ENCODE measurements around the gene CREBZF. TPM values are rescaled to one million over a fixed set of nuclear protein-coding genes. Genes with fewer than 3 reads are reported as not detected.

Gene CREBZF
- total RNA-seq (2022) (99.4 and 101 TPM in 2 replicates), Bru-seq, nascent RNA (percentile 95 among the genes with signal in this experiment), BruChase-seq, experiment 1, labeled RNA remaining after a 2-hour chase (percentile 99 among the genes with signal in this experiment), BruChase-seq, experiment 2, labeled RNA remaining after a 6-hour chase (percentile 94 among the genes with signal in this experiment)
- long read RNA-seq, full-length matches to known transcripts, result 166 of 273 reads
- long read RNA-seq, partial matches to known transcripts, result 77 of 273 reads
- long read RNA-seq, other reads (novel, unspliced or antisense), result 30 of 273 reads

GRCh38 chr11:85664615-85665481, at the start of gene CREBZF:
Gene CREBZF (minus strand): TSS chr11:85665129. CDS start chr11:85664875, 254 bp downstream.
- CTCF ChIA-PET, result interaction anchor here (0.7 to 2.7 kb wide), 4 partner anchors 17 to 145 kb away, joined by 3 to 13 read pairs (median 4); partner anchors contain the start of genes DLG2, TMEM126A and TMEM126B
- intact Hi-C loops (cut with micrococcal nuclease; ENCODE audit: unreplicated experiment), result loop anchor here (1.0 to 10.0 kb wide), 6 partner anchors 17 to 640 kb away; partner anchors contain the start of genes EED, HIKESHI and TMEM126B
- Histone ChIP-seq H3K36me3 (ENCODE audit: control insufficient read depth, insufficient read depth, low read length) (peaks cover 3% of the 10 kb centered on the region), H3K4me1 (0 out of 2 replicates have a peak, but pooled peaks cover 9% of the 10 kb centered on the region), H3K4me3 (ENCODE audit: low read depth, low read length) (peak within 1 kb of the TSS; percentile 91), H3K9me3 (no peaks in the 10 kb centered on the region), H3K27me3 (replicated peaks; ENCODE audit: control insufficient read depth, insufficient read depth, low read length) (no peaks in the 10 kb centered on the region)
- no peak for TF ChIP-seq CTCF (IDR thresholded peaks at IDR 0.05; ENCODE audit: insufficient read depth in 1 of 2, low read depth in 1 of 2, low read length in 1 of 2, severe bottlenecking in 1 of 2, unreplicated experiment in 1 of 2)
- BruUV-seq (replicated peaks), result no TSS peak
- peaks cover 25% of the 10 kb centered on the region for H3K4me1 Mint-ChIP-seq (ENCODE audit: low read depth, unreplicated experiment)
- POLR2A ChIA-PET, result interaction anchor here (0.5 to 2.1 kb wide), 12 partner anchors 10 to 496 kb away, joined by 3 to 22 read pairs (median 4); partner anchors contain the start of genes SYTL2, TMEM126A and TMEM126B
- H3K9me3 Mint-ChIP-seq (ENCODE audit: unreplicated experiment), result no peaks in the 10 kb centered on the region
- peak within 1 kb of the TSS; percentile 87 for H3K27ac Mint-ChIP-seq (ENCODE audit: unreplicated experiment)
- H3K4me3 Mint-ChIP-seq (ENCODE audit: unreplicated experiment), result peak within 1 kb of the TSS; percentile 91
- H3K27me3 Mint-ChIP-seq (ENCODE audit: insufficient read depth, unreplicated experiment), result no peaks in the 10 kb centered on the region
- peaks cover 52% of the 10 kb centered on the region for H3K36me3 Mint-ChIP-seq (ENCODE audit: insufficient read depth, unreplicated experiment)
- peak; percentile 99 to 100 for DNase-seq

GRCh38 chr11:85712953-85713352, 48.0 kb upstream of the CREBZF start:
- Mint-ChIP-seq H3K9me3 (ENCODE audit: unreplicated experiment) (no peaks in the 10 kb centered on the region), H3K4me3 (ENCODE audit: unreplicated experiment) (no peak overlapping the region), H3K27me3 (ENCODE audit: insufficient read depth, unreplicated experiment) (no peaks in the 10 kb centered on the region), H3K36me3 (ENCODE audit: insufficient read depth, unreplicated experiment) (peaks cover 9% of the 10 kb centered on the region), H3K4me1 (ENCODE audit: low read depth, unreplicated experiment) (no peaks in the 10 kb centered on the region), H3K27ac (ENCODE audit: unreplicated experiment) (no peak overlapping the region)
- Histone ChIP-seq H3K9me3 (no peaks in the 10 kb centered on the region), H3K27me3 (replicated peaks; ENCODE audit: control insufficient read depth, insufficient read depth, low read length) (no peaks in the 10 kb centered on the region), H3K4me3 (ENCODE audit: low read depth, low read length) (no peak overlapping the region), H3K4me1 (no peaks in the 10 kb centered on the region), H3K36me3 (ENCODE audit: control insufficient read depth, insufficient read depth, low read length) (no peaks in the 10 kb centered on the region)
- ChIA-PET POLR2A (no interaction called here), CTCF (no interaction called here)
- no peak for TF ChIP-seq CTCF (IDR thresholded peaks at IDR 0.05; ENCODE audit: insufficient read depth in 1 of 2, low read depth in 1 of 2, low read length in 1 of 2, severe bottlenecking in 1 of 2, unreplicated experiment in 1 of 2)
- intact Hi-C loops (cut with micrococcal nuclease; ENCODE audit: unreplicated experiment), result no loop called here
- no peak for DNase-seq
- no TSS peak for BruUV-seq (replicated peaks)

- POLR2A ChIA-PET, result no interaction called here
- BruUV-seq (replicated peaks), result no TSS peak
Measured at GRCh38 chr11:85710917-85711316, 46.0 kb upstream of the CREBZF start.

More at GRCh38 chr11:85710917-85711316, 46.0 kb upstream of the CREBZF start:
- Histone ChIP-seq H3K9me3 (no peaks in the 10 kb centered on the region), H3K4me3 (ENCODE audit: low read depth, low read length) (no peak overlapping the region), H3K4me1 (no peaks in the 10 kb centered on the region), H3K27me3 (replicated peaks; ENCODE audit: control insufficient read depth, insufficient read depth, low read length) (no peaks in the 10 kb centered on the region), H3K36me3 (ENCODE audit: control insufficient read depth, insufficient read depth, low read length) (no peaks in the 10 kb centered on the region)
- Mint-ChIP-seq H3K4me3 (ENCODE audit: unreplicated experiment) (no peak overlapping the region), H3K9me3 (ENCODE audit: unreplicated experiment) (no peaks in the 10 kb centered on the region), H3K36me3 (ENCODE audit: insufficient read depth, unreplicated experiment) (peaks cover 25% of the 10 kb centered on the region), H3K27me3 (ENCODE audit: insufficient read depth, unreplicated experiment) (no peaks in the 10 kb centered on the region), H3K27ac (ENCODE audit: unreplicated experiment) (no peak overlapping the region), H3K4me1 (ENCODE audit: low read depth, unreplicated experiment) (no peaks in the 10 kb centered on the region)
- intact Hi-C loops (cut with micrococcal nuclease; ENCODE audit: unreplicated experiment), result no loop called here
- no peak for TF ChIP-seq CTCF (IDR thresholded peaks at IDR 0.05; ENCODE audit: insufficient read depth in 1 of 2, low read depth in 1 of 2, low read length in 1 of 2, severe bottlenecking in 1 of 2, unreplicated experiment in 1 of 2)
- no peak for DNase-seq
- CTCF ChIA-PET, result interaction anchor here (0.5 kb wide), 1 partner anchor 9 kb away, joined by 4 read pairs; no protein-coding TSS in a partner anchor
